Adrenal gland (tissue), 5 donors: ENCODE results near the gene ADAM19.

Source experiments
- CTCF ChIP-seq, 6 experiments: fragments of 450-650 bp in 4 of 6; fragments of 200-600 bp in 2 of 6; sonication (generic) in 1 of 6; IDR thresholded peaks; 1 replicate in 5 of 6; 2 replicates in 1 of 6; pipeline versions ENCODE4 v1.5.1 to v1.8.0; 2016 to 2021; ENCODE audit warnings: antibody characterized with exemption in 6 of 6, mild to moderate bottlenecking in 2 of 6, moderate library complexity in 1 of 6
- POLR2A ChIP-seq, 2 donors: fragments of 450-650 bp; IDR thresholded peaks; one replicate each; pipeline ENCODE4 v1.6.1; 2017; ENCODE audit warnings: antibody characterized with exemption in 2 of 2, mild to moderate bottlenecking in 2 of 2, moderate library complexity in 1 of 2
- donor health status: DM: no; HTN: no; CAD: no.

GRCh38 chr5:157509093-157509492 lies 66.5 kb downstream of the ADAM19 start:
- TF ChIP-seq CTCF (IDR thresholded peaks at IDR 0.05) (no peak), POLR2A (IDR thresholded peaks at IDR 0.05) (no peak)
